Activated naive CD4-positive, alpha-beta T cell treated with anti-CD3 and anti-CD28 coated beads, Interleukin-2, amount 50 U/mL, for 24 hours (primary cell): ENCODE results near the gene CLEC4D.
"Not testable (repeated sequence)": the region's sequence is repeated elsewhere in the genome, so short reads cannot be mapped to it uniquely, and the experiment has no call there.

Source experiments
- H3K27ac Mint-ChIP-seq: one replicate; pipeline ENCODE4 v1.8.0; 2021; ENCODE audit warnings: mild to moderate bottlenecking, mixed read lengths
- H3K27me3 Mint-ChIP-seq: one replicate; pipeline ENCODE4 v1.8.0; 2021; ENCODE audit warnings: mixed read lengths
- H3K36me3 Mint-ChIP-seq: one replicate; pipeline ENCODE4 v1.8.0; 2021; ENCODE audit warnings: mixed read lengths
- H3K4me1 Mint-ChIP-seq: one replicate; pipeline ENCODE4 v1.8.0; 2021; ENCODE audit warnings: mixed read lengths
- H3K4me3 Mint-ChIP-seq: one replicate; pipeline ENCODE4 v1.8.0; 2021; ENCODE audit warnings: mild to moderate bottlenecking, mixed read lengths
- H3K9me3 Mint-ChIP-seq: one replicate; pipeline ENCODE4 v1.8.0; 2021; ENCODE audit warnings: mixed read lengths

CLEC4D gene

DNA sequence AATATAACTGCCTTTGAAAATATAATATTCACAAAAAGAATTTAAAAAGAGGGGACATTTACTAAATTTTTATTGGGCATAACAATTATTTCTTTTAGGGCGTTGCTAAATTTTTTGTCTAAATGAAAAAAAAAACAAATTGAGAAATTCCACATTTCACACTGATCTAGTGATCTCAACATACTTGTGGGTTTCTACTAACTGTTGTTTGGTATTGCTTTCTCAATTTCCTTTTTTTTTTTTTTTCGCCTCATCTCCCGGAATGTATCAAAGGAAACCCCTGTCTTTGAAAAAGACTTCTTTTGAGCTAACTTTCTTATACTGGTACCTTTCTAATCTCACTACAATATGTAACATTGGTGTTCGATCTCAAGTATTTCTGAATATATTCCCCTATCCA is at the start of gene CLEC4D:
TSS of gene CLEC4D (plus strand) at position 248 of the 400 bp plus-strand sequence. CDS start 230 bp downstream, outside the sequence.
- Mint-ChIP-seq H3K9me3 (no peaks in the 10 kb centered on the region), H3K27me3 (peaks cover 18% of the 10 kb centered on the region), H3K4me3 (no peak within 1 kb of the TSS), H3K36me3 (no peaks in the 10 kb centered on the region), H3K27ac (no peak within 1 kb of the TSS), H3K4me1 (no peaks in the 10 kb centered on the region)

DNA sequence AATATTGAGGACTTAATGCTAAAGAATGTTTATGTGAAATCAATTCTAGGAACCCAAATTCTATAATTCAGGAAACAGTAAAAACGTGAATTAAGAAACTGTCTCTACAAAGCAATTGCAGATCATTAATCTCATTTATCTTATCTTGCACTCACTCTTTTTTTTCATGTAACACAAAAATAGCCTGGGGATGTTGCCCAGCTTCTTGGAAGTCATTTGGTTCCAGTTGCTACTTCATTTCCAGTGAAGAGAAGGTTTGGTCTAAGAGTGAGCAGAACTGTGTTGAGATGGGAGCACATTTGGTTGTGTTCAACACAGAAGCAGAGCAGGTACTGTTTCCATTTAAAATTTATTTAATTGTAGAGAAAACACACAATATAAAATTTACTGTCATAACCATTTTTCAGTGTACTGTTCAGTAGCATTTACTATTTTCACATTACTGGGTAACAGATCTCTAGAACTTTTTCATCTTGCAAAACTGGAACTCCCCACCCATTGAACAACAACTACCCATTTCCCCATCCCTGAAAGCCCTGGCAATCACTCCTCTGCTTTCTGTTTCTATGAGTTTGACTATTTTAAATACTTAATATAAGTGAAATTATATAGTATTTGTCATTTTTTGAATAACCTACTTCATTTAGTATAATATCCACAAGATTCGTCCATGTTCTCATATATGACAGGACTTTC is 47.9 kb upstream of the CLEC4D start:
- Mint-ChIP-seq H3K27ac (no peak overlapping the region), H3K27me3 (peaks cover 11% of the 10 kb centered on the region), H3K4me3 (no peak overlapping the region), H3K4me1 (no peaks in the 10 kb centered on the region), H3K9me3 (no peaks in the 10 kb centered on the region), H3K36me3 (no peaks in the 10 kb centered on the region)

DNA sequence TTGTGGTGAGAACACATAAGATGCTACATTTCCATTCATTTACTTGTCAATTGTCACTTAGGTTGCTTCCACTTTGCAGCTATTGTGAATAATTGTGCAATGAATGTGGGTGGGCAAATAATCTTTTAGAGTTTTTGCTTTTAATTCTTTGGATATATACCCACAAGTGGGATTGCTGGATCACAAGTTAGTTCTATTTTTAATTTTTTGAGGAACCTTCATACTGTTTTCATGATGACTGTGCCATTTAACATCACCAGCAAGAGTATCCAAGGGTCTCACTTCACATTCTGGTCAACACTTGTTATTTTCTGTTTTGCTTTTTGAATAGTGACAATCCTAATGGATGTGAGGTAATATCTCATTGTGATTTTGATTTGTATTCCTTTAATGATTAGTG is 47.1 kb upstream of the CLEC4D start:
- peaks cover 14% of the 10 kb centered on the region for H3K27me3 Mint-ChIP-seq
- no peaks in the 10 kb centered on the region for H3K9me3 Mint-ChIP-seq
- H3K36me3 Mint-ChIP-seq, result no peaks in the 10 kb centered on the region
- H3K4me1 Mint-ChIP-seq, result no peaks in the 10 kb centered on the region
- no peak overlapping the region for H3K4me3 Mint-ChIP-seq
- no peak overlapping the region for H3K27ac Mint-ChIP-seq

DNA sequence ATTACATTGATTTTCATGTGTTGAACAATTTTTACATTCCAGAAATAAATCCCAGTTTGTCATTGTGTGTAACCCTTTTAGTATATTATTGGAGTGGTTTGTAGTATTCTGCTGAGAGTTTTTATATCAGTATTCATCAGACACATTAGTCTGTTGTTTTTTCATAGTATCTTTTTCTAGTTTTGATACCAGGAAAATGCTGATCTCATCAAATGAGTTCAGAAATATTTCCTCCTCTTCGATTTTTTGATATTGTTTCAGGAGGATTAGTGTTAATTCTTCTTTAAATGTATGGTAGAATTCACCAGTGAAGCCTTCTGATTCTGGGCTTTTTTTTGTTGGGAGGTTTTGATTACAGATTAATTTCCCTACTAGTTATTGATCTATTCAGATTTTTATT is 42.2 kb upstream of the CLEC4D start:
- Mint-ChIP-seq H3K27me3 (peaks cover 16% of the 10 kb centered on the region), H3K36me3 (no peaks in the 10 kb centered on the region), H3K9me3 (no peaks in the 10 kb centered on the region), H3K4me3 (no peak overlapping the region), H3K27ac (no peak overlapping the region), H3K4me1 (no peaks in the 10 kb centered on the region)

DNA sequence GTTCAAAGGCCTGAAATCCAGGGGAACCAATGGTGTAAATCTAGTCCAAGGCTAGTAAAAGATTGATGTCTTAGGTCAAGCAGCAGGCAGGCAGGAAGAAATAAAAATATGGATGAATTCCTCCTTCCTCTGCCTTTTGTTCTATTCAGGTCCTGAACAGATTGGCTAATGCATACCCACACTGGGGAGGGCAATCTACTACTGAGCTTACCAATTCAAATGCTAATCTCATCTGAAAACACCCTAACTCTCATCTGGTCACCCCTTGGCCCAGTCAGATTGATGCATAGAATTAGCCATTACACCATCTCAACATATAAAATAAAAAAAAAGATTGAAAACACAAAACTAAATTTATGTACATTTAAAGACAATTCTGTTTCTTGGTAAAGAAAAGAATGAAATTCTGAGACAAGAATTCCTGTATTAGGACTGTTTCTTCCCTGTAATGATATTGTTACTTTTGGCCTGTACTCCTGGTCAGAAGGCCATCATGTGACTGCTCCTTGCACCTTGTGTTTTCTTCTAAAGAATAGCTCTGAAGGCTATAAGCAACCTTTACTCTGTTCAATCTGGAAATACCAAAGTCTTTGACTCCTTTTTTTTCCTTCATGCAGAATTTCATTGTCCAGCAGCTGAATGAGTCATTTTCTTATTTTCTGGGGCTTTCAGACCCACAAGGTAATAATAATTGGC is 37.6 kb upstream of the CLEC4D start:
- Mint-ChIP-seq H3K36me3 (no peaks in the 10 kb centered on the region), H3K4me1 (no peaks in the 10 kb centered on the region), H3K27me3 (peaks cover 7% of the 10 kb centered on the region), H3K4me3 (no peak overlapping the region), H3K27ac (no peak overlapping the region), H3K9me3 (no peaks in the 10 kb centered on the region)

DNA sequence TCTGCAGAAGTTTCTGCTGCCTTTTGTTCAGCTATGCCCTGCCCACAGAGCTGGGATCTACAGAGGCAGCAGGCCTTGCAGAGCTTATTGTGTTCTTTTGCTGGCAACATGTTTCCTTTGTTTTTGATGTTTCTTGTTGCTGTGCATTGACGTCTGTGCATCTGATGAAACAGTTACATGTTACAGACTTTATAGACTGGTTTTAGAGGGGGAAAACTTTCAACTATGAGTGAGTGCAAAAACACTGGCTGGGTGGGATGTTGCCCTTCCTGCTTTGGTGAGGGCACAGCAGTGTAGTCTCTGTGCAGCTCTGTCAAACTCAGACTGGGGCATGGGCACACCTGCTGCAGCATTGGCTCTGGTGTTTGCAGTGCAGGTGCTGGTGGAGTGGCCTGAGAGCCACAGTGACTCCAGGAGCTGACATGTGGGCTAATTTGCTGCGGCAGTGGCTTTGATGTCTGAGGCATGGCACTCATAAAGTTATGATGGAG is 30.7 kb upstream of the CLEC4D start:
- H3K4me3 Mint-ChIP-seq, result no peak overlapping the region
- peaks cover 7% of the 10 kb centered on the region for H3K4me1 Mint-ChIP-seq

DNA sequence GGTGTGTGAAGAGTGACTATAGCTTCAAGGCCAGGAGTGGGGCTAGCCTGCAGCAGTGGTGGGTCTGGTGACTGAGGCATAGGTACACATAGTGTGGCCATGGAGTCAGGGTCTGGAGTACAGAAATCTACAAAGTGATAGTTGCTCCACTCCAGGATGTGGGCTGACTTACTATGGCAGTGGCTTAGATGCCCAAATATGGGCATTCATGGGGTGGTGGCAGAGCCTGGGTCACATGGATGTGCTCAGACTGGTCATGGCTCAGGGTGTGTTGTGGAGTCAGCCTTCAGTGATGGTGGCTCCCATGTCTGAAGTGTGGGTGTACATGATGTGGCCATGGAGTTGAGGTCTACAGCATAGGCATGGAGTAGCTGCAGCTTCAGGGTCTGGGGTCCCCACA is 30.2 kb upstream of the CLEC4D start:
- peaks cover 7% of the 10 kb centered on the region for H3K4me1 Mint-ChIP-seq
- H3K36me3 Mint-ChIP-seq, result no peaks in the 10 kb centered on the region
- H3K27me3 Mint-ChIP-seq, result peaks cover 3% of the 10 kb centered on the region
- H3K9me3 Mint-ChIP-seq, result peaks cover 1% of the 10 kb centered on the region
- H3K27ac Mint-ChIP-seq, result no peak overlapping the region
- H3K4me3 Mint-ChIP-seq, result no peak overlapping the region

More for the DNA sequence above, 30.7 kb upstream of the CLEC4D start:
- H3K27ac Mint-ChIP-seq, result no peak overlapping the region
- no peaks in the 10 kb centered on the region for H3K36me3 Mint-ChIP-seq
- H3K9me3 Mint-ChIP-seq, result no peaks in the 10 kb centered on the region
- H3K27me3 Mint-ChIP-seq, result peaks cover 3% of the 10 kb centered on the region

DNA sequence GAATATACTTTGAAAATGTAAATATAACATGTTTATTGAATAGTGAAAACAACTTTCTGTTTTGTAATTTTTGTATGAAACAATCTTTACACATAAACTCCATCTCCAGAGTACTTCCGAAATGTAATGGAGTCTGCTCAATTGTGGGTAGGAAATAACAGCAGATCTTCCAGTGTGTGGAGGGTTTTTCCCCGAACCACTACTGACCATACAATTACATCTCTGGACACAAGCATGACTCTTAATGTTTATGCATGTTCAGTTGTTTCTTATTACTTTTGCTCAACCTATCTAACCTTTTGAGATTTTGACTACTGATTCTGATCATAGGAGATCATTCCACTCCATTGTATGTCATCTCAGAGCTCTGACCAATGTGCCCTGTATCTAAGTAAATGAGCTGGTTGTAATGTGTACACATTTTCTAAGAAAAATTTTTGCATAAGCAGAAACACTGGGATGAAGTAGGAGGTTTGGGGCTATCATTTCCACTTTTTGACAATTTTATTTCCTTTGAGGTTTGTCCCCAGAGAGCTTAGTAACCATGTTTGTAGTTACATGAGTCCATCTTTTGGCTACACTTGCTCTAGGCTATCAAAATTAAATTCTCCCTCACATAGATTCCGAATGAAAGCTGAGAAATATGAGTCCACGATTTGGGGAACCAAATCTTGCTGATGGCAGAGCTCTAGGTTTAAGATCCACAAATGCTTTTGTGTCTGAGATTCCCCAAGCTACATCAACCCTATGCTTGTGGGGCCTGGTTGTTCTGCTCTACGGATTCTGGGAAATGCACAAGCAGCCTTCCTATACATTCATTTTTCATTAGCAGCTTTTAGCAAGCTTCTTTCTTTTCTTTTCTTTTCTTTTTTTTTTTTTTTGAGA is 21.4 kb upstream of the CLEC4D start:
- H3K4me3 Mint-ChIP-seq, result no peak overlapping the region
- H3K9me3 Mint-ChIP-seq, result peaks cover 8% of the 10 kb centered on the region
- no peaks in the 10 kb centered on the region for H3K36me3 Mint-ChIP-seq
- peaks cover 2% of the 10 kb centered on the region for H3K27me3 Mint-ChIP-seq
- H3K4me1 Mint-ChIP-seq, result peaks cover 20% of the 10 kb centered on the region
- H3K27ac Mint-ChIP-seq, result no peak overlapping the region

DNA sequence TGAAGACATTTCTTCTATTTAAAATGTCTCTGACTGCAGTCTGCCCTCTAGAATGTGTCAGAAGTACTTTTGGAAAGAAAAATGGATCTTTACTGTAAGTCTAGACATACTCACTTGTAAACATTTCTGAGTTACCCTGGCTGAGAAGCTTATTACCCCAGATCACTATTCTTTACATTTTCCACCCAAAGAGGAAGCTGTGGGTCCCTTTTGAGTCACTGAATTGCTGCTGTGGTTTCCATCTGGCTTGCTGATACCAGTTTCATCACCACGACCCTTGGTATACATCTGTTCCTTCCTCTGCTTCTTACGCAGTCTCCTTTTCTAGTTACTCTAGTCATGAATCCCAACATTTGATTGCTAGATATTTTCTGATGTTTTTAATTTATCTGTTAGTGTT is 20.2 kb upstream of the CLEC4D start:
- Mint-ChIP-seq H3K27ac (peak overlapping the region; percentile 61), H3K36me3 (no peaks in the 10 kb centered on the region), H3K9me3 (peaks cover 7% of the 10 kb centered on the region), H3K4me1 (peaks cover 20% of the 10 kb centered on the region), H3K4me3 (no peak overlapping the region), H3K27me3 (peaks cover 2% of the 10 kb centered on the region)

DNA sequence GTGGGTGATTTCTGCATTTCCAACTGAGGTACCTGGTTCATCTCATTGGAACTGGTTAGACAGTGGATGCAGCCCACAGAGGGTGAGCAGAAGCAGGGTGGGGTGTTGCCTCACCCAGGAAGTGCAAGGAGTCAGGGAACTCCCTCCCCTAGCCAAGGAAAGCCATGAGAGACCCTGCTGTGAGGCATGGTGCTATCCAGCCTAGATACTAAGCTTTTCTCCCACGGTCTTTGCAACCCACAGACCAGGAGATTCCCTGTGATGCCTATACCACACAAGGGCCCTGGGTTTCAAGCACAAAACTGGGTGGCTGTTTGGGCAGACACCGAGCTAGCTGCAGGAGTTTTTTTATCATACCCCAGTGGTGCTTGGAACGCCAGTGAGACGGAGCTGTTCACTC is 17.6 kb upstream of the CLEC4D start:
- H3K27me3 Mint-ChIP-seq, result not testable (repeated sequence)

DNA sequence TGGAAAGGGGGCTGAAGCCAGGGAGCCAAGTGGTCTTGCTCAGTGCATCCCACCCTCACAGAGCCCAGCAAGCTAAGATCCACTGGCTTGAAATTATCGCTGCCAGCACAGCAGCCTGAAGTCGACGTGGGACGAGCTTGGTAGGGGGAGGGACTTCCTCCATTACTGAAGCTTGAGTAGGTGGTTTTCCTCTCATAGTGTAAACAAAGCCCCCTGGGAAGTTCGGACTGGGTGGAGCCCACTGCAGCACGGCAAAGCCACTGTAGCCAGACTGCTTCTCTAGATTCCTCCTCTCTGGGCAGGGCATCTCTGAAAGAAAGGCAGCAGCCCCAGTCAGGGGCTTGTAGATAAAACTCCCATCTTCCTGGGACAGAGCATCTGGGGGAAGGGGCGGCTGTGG is 17.2 kb upstream of the CLEC4D start:
- not testable (repeated sequence) for H3K36me3 Mint-ChIP-seq, H3K4me3 Mint-ChIP-seq, H3K27me3 Mint-ChIP-seq, H3K27ac Mint-ChIP-seq, H3K9me3 Mint-ChIP-seq
- peaks cover 20% of the 10 kb centered on the region for H3K4me1 Mint-ChIP-seq

More for the DNA sequence above, 17.6 kb upstream of the CLEC4D start:
- H3K4me1 Mint-ChIP-seq, result peaks cover 20% of the 10 kb centered on the region
- not testable (repeated sequence) for H3K36me3 Mint-ChIP-seq, H3K27ac Mint-ChIP-seq, H3K9me3 Mint-ChIP-seq, H3K4me3 Mint-ChIP-seq

DNA sequence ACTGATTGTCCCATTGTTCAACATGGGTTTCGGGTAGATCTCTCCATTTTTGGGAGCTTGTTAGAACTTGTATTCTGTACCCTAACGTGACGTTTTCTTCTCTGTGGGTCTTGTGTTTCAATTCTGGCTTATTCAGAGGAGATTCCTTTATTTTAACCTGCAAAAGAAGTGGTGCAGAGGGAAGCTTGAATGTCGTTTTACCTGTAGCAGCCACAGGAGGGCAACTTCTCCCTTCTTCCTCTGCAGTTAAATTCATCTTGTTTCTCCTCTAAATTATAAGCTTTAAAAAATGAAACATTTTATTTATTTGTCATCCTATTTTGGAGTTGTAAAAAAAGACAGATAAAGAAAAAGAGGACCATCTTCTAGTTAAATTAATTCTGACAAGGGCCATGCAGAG is 13.7 kb upstream of the CLEC4D start:
- Mint-ChIP-seq H3K4me1 (peaks cover 5% of the 10 kb centered on the region), H3K36me3 (no peaks in the 10 kb centered on the region), H3K27me3 (peaks cover 1% of the 10 kb centered on the region), H3K9me3 (no peaks in the 10 kb centered on the region), H3K4me3 (no peak overlapping the region), H3K27ac (no peak overlapping the region)

DNA sequence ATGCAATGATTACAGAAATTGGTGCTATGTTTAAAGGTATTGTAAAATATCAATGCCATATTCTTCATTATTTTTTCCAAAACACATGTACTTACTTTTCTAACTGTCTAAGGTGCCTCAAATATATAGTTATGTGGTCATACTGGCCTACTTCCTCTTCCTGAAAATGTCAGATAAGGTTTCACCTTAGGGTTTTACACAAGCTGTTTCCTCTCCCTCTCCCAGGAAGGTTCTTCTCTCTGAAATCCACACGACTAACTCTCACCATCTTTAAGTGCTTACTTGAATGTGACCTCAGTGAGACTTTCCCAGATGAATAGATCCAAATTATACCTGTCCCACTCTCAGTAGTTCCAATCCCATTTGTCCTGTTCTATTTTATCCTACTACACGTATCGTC is 11.6 kb upstream of the CLEC4D start:
- H3K4me3 Mint-ChIP-seq, result no peak overlapping the region
- no peaks in the 10 kb centered on the region for H3K36me3 Mint-ChIP-seq
- peaks cover 5% of the 10 kb centered on the region for H3K4me1 Mint-ChIP-seq
- H3K27ac Mint-ChIP-seq, result no peak overlapping the region
- peaks cover 1% of the 10 kb centered on the region for H3K27me3 Mint-ChIP-seq
- no peaks in the 10 kb centered on the region for H3K9me3 Mint-ChIP-seq

DNA sequence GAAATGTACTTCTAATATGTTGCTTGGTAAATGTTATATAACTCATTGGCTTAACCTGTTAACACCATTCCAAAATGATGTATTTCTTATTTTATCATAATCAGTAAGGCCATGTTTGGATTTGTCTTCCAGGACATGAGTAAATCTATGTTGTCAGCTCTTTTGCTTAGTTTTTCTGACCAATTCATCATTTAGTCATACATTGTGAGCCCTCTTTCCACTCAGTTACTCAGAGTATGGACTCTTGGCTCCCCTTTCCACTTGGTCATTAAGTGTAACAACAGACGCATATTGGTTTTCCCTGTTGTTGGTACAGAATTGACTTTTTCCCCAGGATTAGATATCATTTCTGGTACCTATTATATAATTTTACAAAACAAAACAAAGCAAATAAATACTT is 9.0 kb upstream of the CLEC4D start:
- H3K27ac Mint-ChIP-seq, result no peak overlapping the region
- no peaks in the 10 kb centered on the region for H3K36me3 Mint-ChIP-seq
- H3K4me1 Mint-ChIP-seq, result peaks cover 5% of the 10 kb centered on the region
- no peak overlapping the region for H3K4me3 Mint-ChIP-seq
- no peaks in the 10 kb centered on the region for H3K9me3 Mint-ChIP-seq
- peaks cover under 1% of the 10 kb centered on the region for H3K27me3 Mint-ChIP-seq

DNA sequence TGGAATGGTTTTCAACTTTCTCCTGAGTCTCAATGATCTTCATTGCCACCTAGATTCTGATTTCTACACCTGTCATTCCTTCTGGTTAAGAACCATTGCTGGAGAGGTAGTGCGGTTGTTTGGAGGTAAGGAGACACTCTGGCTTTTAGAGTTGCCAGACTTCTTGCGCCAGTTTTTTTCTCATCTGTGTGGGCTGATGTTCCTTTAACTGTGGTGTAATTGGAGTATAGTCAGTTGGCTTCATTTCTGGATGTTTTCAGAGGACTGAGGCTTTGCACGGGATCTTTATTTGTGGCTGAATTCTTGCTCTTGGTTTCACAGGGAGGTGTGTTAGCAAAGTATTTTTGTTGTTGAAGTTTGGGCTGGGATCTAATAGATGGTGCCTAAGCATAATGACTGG is 5.7 kb upstream of the CLEC4D start:
- H3K27ac Mint-ChIP-seq, result no peak overlapping the region
- no peaks in the 10 kb centered on the region for H3K36me3 Mint-ChIP-seq
- H3K4me1 Mint-ChIP-seq, result no peaks in the 10 kb centered on the region
- H3K4me3 Mint-ChIP-seq, result no peak overlapping the region
- peaks cover 5% of the 10 kb centered on the region for H3K27me3 Mint-ChIP-seq
- no peaks in the 10 kb centered on the region for H3K9me3 Mint-ChIP-seq

DNA sequence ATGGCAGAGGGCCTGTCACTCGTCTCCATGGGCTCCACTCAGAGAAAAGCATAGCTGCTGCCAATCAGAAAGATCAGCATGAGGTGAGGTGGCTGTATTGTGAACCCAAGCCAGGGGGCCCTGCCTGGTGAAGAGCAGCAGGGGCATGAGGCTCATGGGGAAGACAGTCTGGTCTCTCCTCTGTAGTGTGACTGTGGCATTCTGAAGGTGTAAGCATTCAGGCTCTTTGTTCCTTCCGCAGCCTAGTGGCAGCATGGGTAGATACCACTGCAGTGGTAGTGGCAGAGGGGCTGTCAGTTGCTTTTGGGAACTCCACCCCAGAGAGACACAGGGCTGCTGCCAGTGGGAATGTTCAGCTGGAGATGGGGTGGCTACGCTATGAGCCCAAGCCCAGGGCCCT is 5.1 kb upstream of the CLEC4D start:
- Mint-ChIP-seq H3K27me3 (peaks cover 5% of the 10 kb centered on the region), H3K4me3 (no peak overlapping the region), H3K36me3 (no peaks in the 10 kb centered on the region), H3K27ac (no peak overlapping the region), H3K9me3 (no peaks in the 10 kb centered on the region), H3K4me1 (no peaks in the 10 kb centered on the region)
